ENCODE results near the gene CMTM7.
"Not testable (repeated sequence)": the region's sequence is repeated elsewhere in the genome, so short reads cannot be mapped to it uniquely, and the experiment has no call there.

The CMTM7 gene

DNA sequence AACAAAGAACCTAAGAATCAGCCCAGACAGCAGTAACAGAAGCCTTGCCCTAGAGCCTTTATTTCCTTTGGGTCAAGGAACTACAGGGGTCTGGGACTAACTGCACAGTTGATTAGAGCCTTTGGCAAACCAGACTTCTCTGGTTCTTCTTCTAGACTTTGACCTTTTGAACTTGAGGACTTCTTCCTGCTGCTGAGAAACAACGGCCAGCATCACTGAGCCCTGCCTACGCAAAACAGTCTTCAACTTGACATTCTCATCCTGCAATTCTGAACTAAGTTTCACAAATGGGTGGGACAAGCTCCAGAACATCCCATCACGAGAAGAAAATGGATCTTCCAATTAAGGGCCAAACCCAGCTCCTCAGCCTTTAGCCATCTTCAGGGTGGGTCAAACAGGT is 79.6 kb downstream of the CMTM7 start:
- H3K9me3 ChIP-seq (ENCODE audit: control insufficient read depth, insufficient read depth, low read length): no peaks in the 10 kb centered on the region
- H3K36me3 ChIP-seq (ENCODE audit: control insufficient read depth, insufficient read depth, low read length): no peaks in the 10 kb centered on the region
- WGBS (ENCODE audit: insufficient coverage, insufficient read length): no CpG with 5 or more reads among the region's 3 CpGs
- H3K27ac ChIP-seq (ENCODE audit: low read length): no peak overlapping the region
- H3K4me3 ChIP-seq (ENCODE audit: low read length): no peak overlapping the region
- no peaks in the 10 kb centered on the region for H3K27me3 ChIP-seq (ENCODE audit: control insufficient read depth, insufficient read depth, low read length)
- H3K4me1 ChIP-seq (ENCODE audit: control insufficient read depth, insufficient read depth, low read length): 0 out of 2 replicates have a peak, but pooled peaks cover 2% of the 10 kb centered on the region
- no peak for DNase-seq (ENCODE audit: low read depth, low spot score)

DNA sequence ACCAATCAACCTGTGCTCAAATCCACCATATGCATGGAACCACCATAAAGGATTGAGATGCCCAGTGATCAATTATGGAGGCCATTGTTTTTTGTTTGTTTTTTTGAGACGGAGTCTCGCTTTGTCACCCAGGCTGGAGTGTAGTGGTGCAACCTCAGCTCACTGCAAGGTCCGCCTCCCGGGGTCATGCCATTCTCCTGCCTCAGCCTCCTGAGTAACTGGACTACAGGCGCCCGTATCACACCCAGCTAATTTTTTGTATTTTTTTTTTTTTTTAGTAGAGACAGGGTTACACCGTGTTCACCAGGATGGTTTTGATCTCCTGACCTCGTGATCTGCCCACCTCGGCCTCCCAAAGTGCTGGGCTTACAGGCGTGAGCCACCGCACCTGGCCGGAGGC is 80.5 kb downstream of the CMTM7 start:
- not testable (repeated sequence) for H3K4me1 ChIP-seq (ENCODE audit: control insufficient read depth, insufficient read depth, low read length); DNase-seq (ENCODE audit: low read depth, low spot score); H3K36me3 ChIP-seq (ENCODE audit: control insufficient read depth, insufficient read depth, low read length); H3K27me3 ChIP-seq (ENCODE audit: control insufficient read depth, insufficient read depth, low read length); H3K4me3 ChIP-seq (ENCODE audit: low read length); H3K27ac ChIP-seq (ENCODE audit: low read length); H3K9me3 ChIP-seq (ENCODE audit: control insufficient read depth, insufficient read depth, low read length)
- no CpG with 5 or more reads among the region's 12 CpGs for WGBS (ENCODE audit: insufficient coverage, insufficient read length)

DNA sequence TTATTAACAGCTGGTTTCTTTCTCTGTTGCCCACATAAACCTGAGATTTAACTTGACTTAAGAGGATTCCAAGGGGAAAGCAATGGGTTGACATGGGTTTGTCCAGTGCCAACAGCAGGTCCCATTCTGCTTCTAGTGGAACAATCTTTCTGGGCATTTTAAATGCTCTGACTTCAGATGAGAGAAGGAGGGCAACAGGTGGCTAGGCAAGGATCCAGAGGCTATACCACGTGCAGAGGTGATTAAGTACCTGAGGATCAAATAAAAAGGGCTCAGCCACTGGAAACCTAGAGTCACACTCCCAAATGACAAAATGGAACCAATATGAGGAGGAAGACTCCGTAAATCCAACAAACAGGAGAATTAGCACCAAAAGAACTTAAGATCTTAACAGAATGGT is 82.5 kb downstream of the CMTM7 start:
- no CpG with 5 or more reads among the region's 2 CpGs for WGBS (ENCODE audit: insufficient coverage, insufficient read length)
- Histone ChIP-seq H3K27me3 (ENCODE audit: control insufficient read depth, insufficient read depth, low read length) (no peaks in the 10 kb centered on the region), H3K4me1 (ENCODE audit: control insufficient read depth, insufficient read depth, low read length) (no peaks in the 10 kb centered on the region), H3K9me3 (ENCODE audit: control insufficient read depth, insufficient read depth, low read length) (no peaks in the 10 kb centered on the region), H3K36me3 (ENCODE audit: control insufficient read depth, insufficient read depth, low read length) (no peaks in the 10 kb centered on the region), H3K27ac (ENCODE audit: low read length) (no peak overlapping the region), H3K4me3 (ENCODE audit: low read length) (no peak overlapping the region)
- DNase-seq (ENCODE audit: low read depth, low spot score): no peak

DNA sequence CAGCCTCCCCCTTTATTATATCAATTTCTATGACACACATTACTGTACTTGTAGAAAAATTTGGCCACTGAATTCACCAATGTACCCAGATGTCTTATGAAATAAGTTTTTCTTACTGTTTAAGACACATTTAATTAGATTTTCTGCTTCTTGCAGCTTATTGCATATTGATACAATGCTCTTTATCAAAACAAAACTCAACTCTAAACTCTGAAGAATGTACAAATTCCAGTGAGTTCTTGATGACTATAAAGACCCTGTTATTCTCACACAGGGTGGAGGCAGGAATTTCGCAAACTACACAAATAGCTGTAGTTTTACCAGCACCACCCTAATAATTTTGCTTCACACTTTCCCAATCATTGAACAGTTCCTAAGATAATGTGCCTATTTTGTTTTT is 89.0 kb downstream of the CMTM7 start:
- H3K4me1 ChIP-seq (ENCODE audit: control insufficient read depth, insufficient read depth, low read length): no peaks in the 10 kb centered on the region
- no CpG with 5 or more reads among the region's 1 CpG for WGBS (ENCODE audit: insufficient coverage, insufficient read length)
- H3K36me3 ChIP-seq (ENCODE audit: control insufficient read depth, insufficient read depth, low read length): peaks cover 2% of the 10 kb centered on the region; the same call in 1 of the 2 replicates
- no peak overlapping the region for H3K4me3 ChIP-seq (ENCODE audit: low read length)
- H3K27ac ChIP-seq (ENCODE audit: low read length): no peak overlapping the region
- H3K27me3 ChIP-seq (ENCODE audit: control insufficient read depth, insufficient read depth, low read length): no peaks in the 10 kb centered on the region
- no peaks in the 10 kb centered on the region for H3K9me3 ChIP-seq (ENCODE audit: control insufficient read depth, insufficient read depth, low read length)
- no peak for DNase-seq (ENCODE audit: low read depth, low spot score)

DNA sequence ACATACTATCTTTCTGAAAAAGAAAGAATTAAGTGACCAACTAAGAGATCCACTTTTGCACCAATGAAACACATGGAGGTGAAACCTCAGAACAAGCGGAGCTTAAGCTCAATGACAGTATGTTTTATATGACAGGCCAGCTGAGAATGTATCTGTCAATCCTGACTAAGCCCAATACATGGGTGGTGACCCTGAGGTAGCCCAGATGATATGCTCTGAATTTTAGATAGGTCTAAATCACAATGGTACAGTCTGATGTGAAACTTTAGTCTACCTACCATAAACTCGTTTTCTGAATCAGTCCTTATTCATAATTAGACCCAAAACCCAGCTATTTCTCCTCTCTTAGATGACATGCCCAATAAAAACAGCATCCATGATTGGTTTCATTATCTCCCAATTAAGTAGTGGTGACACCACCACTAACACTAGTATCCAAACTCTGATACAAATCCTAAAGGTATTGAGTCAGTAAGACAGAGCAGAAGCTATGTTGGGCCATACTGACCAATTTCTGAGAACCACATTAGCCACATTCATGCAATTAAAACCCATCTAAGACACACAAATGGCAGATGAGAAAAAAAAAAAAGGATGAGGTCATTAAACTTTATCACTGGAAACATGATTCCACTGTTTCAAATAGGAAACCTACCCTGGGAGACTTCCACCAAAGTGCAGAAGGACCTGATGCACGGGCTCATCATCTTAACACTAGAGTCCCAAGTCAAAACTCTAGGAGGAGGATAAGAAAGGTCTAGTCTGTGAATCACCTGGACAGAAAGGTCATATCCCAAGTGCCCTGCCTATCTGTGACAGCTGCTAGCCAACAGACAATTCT is 90.4 kb downstream of the CMTM7 start:
- DNase-seq (ENCODE audit: low read depth, low spot score): no peak
- Histone ChIP-seq H3K36me3 (ENCODE audit: control insufficient read depth, insufficient read depth, low read length) (peaks cover 2% of the 10 kb centered on the region; the same call in 1 of the 2 replicates), H3K27ac (ENCODE audit: low read length) (no peak overlapping the region), H3K9me3 (ENCODE audit: control insufficient read depth, insufficient read depth, low read length) (no peaks in the 10 kb centered on the region), H3K4me1 (ENCODE audit: control insufficient read depth, insufficient read depth, low read length) (no peaks in the 10 kb centered on the region), H3K4me3 (ENCODE audit: low read length) (no peak overlapping the region), H3K27me3 (ENCODE audit: control insufficient read depth, insufficient read depth, low read length) (no peaks in the 10 kb centered on the region)
- no CpG with 5 or more reads among the region's 3 CpGs for WGBS (ENCODE audit: insufficient coverage, insufficient read length)

GRCh38 chr3:32482693-32483092 is 91.0 kb downstream of the CMTM7 start:
- DNase-seq (ENCODE audit: low read depth, low spot score): no peak
- Histone ChIP-seq H3K9me3 (ENCODE audit: control insufficient read depth, insufficient read depth, low read length) (no peaks in the 10 kb centered on the region), H3K27ac (ENCODE audit: low read length) (no peak overlapping the region), H3K27me3 (ENCODE audit: control insufficient read depth, insufficient read depth, low read length) (no peaks in the 10 kb centered on the region), H3K4me3 (ENCODE audit: low read length) (no peak overlapping the region), H3K4me1 (ENCODE audit: control insufficient read depth, insufficient read depth, low read length) (no peaks in the 10 kb centered on the region), H3K36me3 (ENCODE audit: control insufficient read depth, insufficient read depth, low read length) (peaks cover 2% of the 10 kb centered on the region; the same call in 1 of the 2 replicates)
- no CpG with 5 or more reads among the region's 1 CpG for WGBS (ENCODE audit: insufficient coverage, insufficient read length)

DNA sequence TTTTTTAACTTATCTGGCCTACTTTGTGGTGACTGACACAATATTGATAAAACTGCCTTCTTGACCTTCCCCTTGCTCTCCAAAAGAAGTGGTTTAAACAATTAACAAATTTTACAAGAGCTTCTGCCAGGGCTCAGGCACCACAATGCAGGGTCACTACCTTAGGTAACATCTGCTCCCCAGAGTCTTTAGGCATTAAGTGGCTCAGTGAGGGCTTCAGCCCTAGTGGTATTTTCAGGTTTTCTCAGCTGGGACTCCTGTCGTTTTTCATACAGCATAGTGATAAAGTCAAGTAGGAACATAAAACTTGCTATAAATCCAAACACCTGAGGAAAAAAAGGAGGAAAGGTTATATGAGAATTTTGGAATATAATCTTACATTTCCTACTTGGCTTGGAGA is 92.1 kb downstream of the CMTM7 start:
- no peaks in the 10 kb centered on the region for H3K4me1 ChIP-seq (ENCODE audit: control insufficient read depth, insufficient read depth, low read length)
- no peaks in the 10 kb centered on the region for H3K9me3 ChIP-seq (ENCODE audit: control insufficient read depth, insufficient read depth, low read length)
- H3K4me3 ChIP-seq (ENCODE audit: low read length): no peak overlapping the region
- no CpG with 5 or more reads among the region's 1 CpG for WGBS (ENCODE audit: insufficient coverage, insufficient read length)
- no peaks in the 10 kb centered on the region for H3K27me3 ChIP-seq (ENCODE audit: control insufficient read depth, insufficient read depth, low read length)
- H3K36me3 ChIP-seq (ENCODE audit: control insufficient read depth, insufficient read depth, low read length): peaks cover 2% of the 10 kb centered on the region; the same call in 1 of the 2 replicates
- no peak overlapping the region for H3K27ac ChIP-seq (ENCODE audit: low read length)
- DNase-seq (ENCODE audit: low read depth, low spot score): no peak

DNA sequence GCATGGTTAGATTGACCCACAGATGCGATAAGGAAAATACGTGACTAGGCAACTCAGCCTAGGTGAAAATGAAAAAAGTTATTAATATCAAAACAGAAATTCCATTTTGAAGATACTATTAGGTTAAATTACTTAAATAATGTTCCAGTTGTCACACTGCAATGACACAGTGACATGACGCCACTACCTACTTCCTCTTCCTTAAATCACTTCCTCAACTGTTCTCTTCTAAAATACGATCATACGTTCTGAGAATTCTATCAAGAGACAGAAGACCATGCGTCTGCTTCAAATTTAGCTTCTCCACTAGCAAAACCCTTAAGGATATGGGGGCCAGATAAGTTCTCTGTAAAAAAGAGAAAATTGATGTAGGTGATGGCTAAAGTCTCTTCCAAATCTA is 92.8 kb downstream of the CMTM7 start:
- Histone ChIP-seq H3K27ac (ENCODE audit: low read length) (no peak overlapping the region), H3K4me1 (ENCODE audit: control insufficient read depth, insufficient read depth, low read length) (no peaks in the 10 kb centered on the region), H3K27me3 (ENCODE audit: control insufficient read depth, insufficient read depth, low read length) (no peaks in the 10 kb centered on the region), H3K9me3 (ENCODE audit: control insufficient read depth, insufficient read depth, low read length) (no peaks in the 10 kb centered on the region), H3K4me3 (ENCODE audit: low read length) (no peak overlapping the region), H3K36me3 (ENCODE audit: control insufficient read depth, insufficient read depth, low read length) (peaks cover 2% of the 10 kb centered on the region; the same call in 1 of the 2 replicates)
- DNase-seq (ENCODE audit: low read depth, low spot score): no peak
- WGBS (ENCODE audit: insufficient coverage, insufficient read length): 100% methylated on average over 3 of the region's 6 CpGs

- Histone ChIP-seq H3K27me3 (ENCODE audit: control insufficient read depth, insufficient read depth, low read length) (no peaks in the 10 kb centered on the region), H3K9me3 (ENCODE audit: control insufficient read depth, insufficient read depth, low read length) (no peaks in the 10 kb centered on the region), H3K27ac (ENCODE audit: low read length) (no peak overlapping the region), H3K36me3 (ENCODE audit: control insufficient read depth, insufficient read depth, low read length) (peaks cover 2% of the 10 kb centered on the region; the same call in 1 of the 2 replicates), H3K4me3 (ENCODE audit: low read length) (no peak overlapping the region), H3K4me1 (ENCODE audit: control insufficient read depth, insufficient read depth, low read length) (no peaks in the 10 kb centered on the region)
- WGBS (ENCODE audit: insufficient coverage, insufficient read length): no CpG with 5 or more reads among the region's 3 CpGs
- no peak for DNase-seq (ENCODE audit: low read depth, low spot score)
These were observed 96.3 kb downstream of the CMTM7 start for GRCh38 chr3:32487781-32488473.

- H3K4me1 ChIP-seq (ENCODE audit: control insufficient read depth, insufficient read depth, low read length): no peaks in the 10 kb centered on the region
- no CpG with 5 or more reads among the region's 3 CpGs for WGBS (ENCODE audit: insufficient coverage, insufficient read length)
These were observed 96.9 kb downstream of the CMTM7 start for GRCh38 chr3:32488474-32489008.

More at GRCh38 chr3:32488474-32489008, 96.9 kb downstream of the CMTM7 start:
- Histone ChIP-seq H3K36me3 (ENCODE audit: control insufficient read depth, insufficient read depth, low read length) (peaks cover 2% of the 10 kb centered on the region; the same call in 1 of the 2 replicates), H3K4me3 (ENCODE audit: low read length) (no peak overlapping the region), H3K27ac (ENCODE audit: low read length) (no peak overlapping the region), H3K27me3 (ENCODE audit: control insufficient read depth, insufficient read depth, low read length) (no peaks in the 10 kb centered on the region), H3K9me3 (ENCODE audit: control insufficient read depth, insufficient read depth, low read length) (no peaks in the 10 kb centered on the region)
- no peak for DNase-seq (ENCODE audit: low read depth, low spot score)

Data from iPS DF 6.9 (cell line).